ENCODE results near the gene EEF1A1. TPM values are rescaled to one million over a fixed set of nuclear protein-coding genes. Genes with fewer than 3 reads are reported as not detected.

Gene EEF1A1
- total and polyA plus RNA-seq, 2 of the 4 experiments (the other 2 are of a cell fraction): 14,757 to 30,152 TPM

GRCh38 chr6:73504160-73504559, 16.7 kb downstream of the EEF1A1 start:
- intact Hi-C loops (cut with micrococcal nuclease) (no loop called here), in situ Hi-C loops (cut with MboI; ENCODE audit: low sequenced_read_pairs) (no loop called here), dilution Hi-C loops (cut with HindIII; ENCODE audit: low sequenced_read_pairs, unreplicated experiment) (no loop called here)
- H3K9ac ChIP-seq (ENCODE audit: low read depth, low read length): no peak overlapping the region
- no peak overlapping the region for H2BK15ac ChIP-seq (ENCODE audit: low read depth, low read length)
- no peak overlapping the region for H3K27ac ChIP-seq (ENCODE audit: insufficient read depth, low read length)
- no peaks in the 10 kb centered on the region for H4K20me1 ChIP-seq (ENCODE audit: insufficient read depth, low read length)
- no peak overlapping the region for H3K18ac ChIP-seq (ENCODE audit: low read depth, low read length)
- H2AK5ac ChIP-seq (ENCODE audit: low read depth, low read length): no peak overlapping the region
- no peak overlapping the region for H4K5ac ChIP-seq (ENCODE audit: low read depth, low read length)
- no peak for ATAC-seq (ENCODE audit: low read depth)
- TF ChIP-seq RCOR1 (IDR thresholded peaks at IDR 0.05; ENCODE audit: insufficient replicate concordance, low read length): no peak
- TF ChIP-seq RAD21 (IDR thresholded peaks at IDR 0.05; ENCODE audit: low read length): no peak
- no peak for TF ChIP-seq POLR2A (IDR thresholded peaks at IDR 0.05; ENCODE audit: low read depth, low read length)
- TF ChIP-seq NFE2L2 (IDR thresholded peaks at IDR 0.05; ENCODE audit: low read depth, low read length): no peak
- no peak for TF ChIP-seq MAFK (IDR thresholded peaks at IDR 0.05; ENCODE audit: low read depth, low read length)
- TF ChIP-seq CEBPB (IDR thresholded peaks at IDR 0.05; ENCODE audit: low read depth, low read length): no peak
- TF ChIP-seq MXI1 (IDR thresholded peaks at IDR 0.05; ENCODE audit: borderline replicate concordance, low read depth, low read length): no peak
- no peak for TF ChIP-seq ELK1 (IDR thresholded peaks at IDR 0.05; ENCODE audit: borderline replicate concordance, low read depth, low read length)
- no peak for TF ChIP-seq SMC3 (IDR thresholded peaks at IDR 0.05; ENCODE audit: low read depth, low read length)
- no peak for TF ChIP-seq CHD1 (IDR thresholded peaks at IDR 0.05; ENCODE audit: low read depth, low read length)
- no peak for TF ChIP-seq FOS (IDR thresholded peaks at IDR 0.05; ENCODE audit: low read depth, low read length)
- no peak for TF ChIP-seq MAZ (IDR thresholded peaks at IDR 0.05; ENCODE audit: borderline replicate concordance, low read depth, low read length)
- TF ChIP-seq BHLHE40 (IDR thresholded peaks at IDR 0.05; ENCODE audit: low read depth, low read length): no peak
- TF ChIP-seq USF2 (IDR thresholded peaks at IDR 0.05; ENCODE audit: low read depth, low read length): no peak
- no peak for TF ChIP-seq RFX5 (IDR thresholded peaks at IDR 0.05; ENCODE audit: low read depth, low read length)
- no peak for TF ChIP-seq CTCF (conservative IDR thresholded peaks at IDR 0.05; ENCODE audit: low read depth, low read length)
- H3K14ac ChIP-seq (replicated peaks; ENCODE audit: low read depth, low read length): no peak overlapping the region
- no peaks in the 10 kb centered on the region for H3K27me3 ChIP-seq (ENCODE audit: control insufficient read depth, insufficient read depth, low read length)
- H4K91ac ChIP-seq (ENCODE audit: insufficient read depth, low read depth, low read length): no peak overlapping the region
- H2BK5ac ChIP-seq (ENCODE audit: low read depth, low read length, poor library complexity, severe bottlenecking): no peak overlapping the region
- 0 out of 2 replicates have a peak, but pooled peaks cover 2% of the 10 kb centered on the region for H3K4me1 ChIP-seq (ENCODE audit: control insufficient read depth, insufficient read depth, low read length)
- no peak overlapping the region for H3K4me2 ChIP-seq (ENCODE audit: low read depth, low read length)
- no peak overlapping the region for H2BK20ac ChIP-seq (ENCODE audit: low read depth, low read length)
- H3K56ac ChIP-seq (ENCODE audit: extremely low read depth, insufficient read depth, low read length): no peak overlapping the region
- H3K4me3 ChIP-seq (ENCODE audit: insufficient read depth, low read depth, low read length): no peak overlapping the region
- no peak overlapping the region for H3K23ac ChIP-seq (ENCODE audit: low read depth, low read length)
- POLR2A ChIA-PET (ENCODE audit: unreplicated experiment): no interaction called here
- CTCF ChIA-PET: no interaction called here
- no peak overlapping the region for H4K8ac ChIP-seq (ENCODE audit: low read depth in 2 of 2, low read length in 2 of 2)
- no peak for DNase-seq
- no peaks in the 10 kb centered on the region for H3K79me1 ChIP-seq (ENCODE audit: low read depth in 1 of 2, low read length in 2 of 2)
- no peak overlapping the region for H2AFZ ChIP-seq (replicated peaks; ENCODE audit: low read length, poor library complexity)
- no peaks in the 10 kb centered on the region for H3K9me1 ChIP-seq (ENCODE audit: insufficient read depth, low read length)
- no peak overlapping the region for H2AK9ac ChIP-seq (replicated peaks; ENCODE audit: low read depth, low read length, poor library complexity)
- BruUV-seq (replicated peaks): no TSS peak
- no peak overlapping the region for H2BK120ac ChIP-seq (ENCODE audit: low read depth, low read length)
- no peak overlapping the region for H3K4ac ChIP-seq (ENCODE audit: low read depth, low read length)
- WGBS, 2 experiments (ENCODE audit: extremely low coverage in 2 of 2, insufficient read length in 1 of 2): no CpG with 5 or more reads among the region's 2 CpGs
- peaks cover 15% of the 10 kb centered on the region for H3K36me3 ChIP-seq (ENCODE audit: control insufficient read depth, insufficient read depth, low read length)
- no peaks in the 10 kb centered on the region for H3K9me3 ChIP-seq (ENCODE audit: control insufficient read depth, insufficient read depth, low read length)

Data from IMR-90 (cell line).